Measurements from ENCODE around the gene OPCML.

The OPCML gene

DNA sequence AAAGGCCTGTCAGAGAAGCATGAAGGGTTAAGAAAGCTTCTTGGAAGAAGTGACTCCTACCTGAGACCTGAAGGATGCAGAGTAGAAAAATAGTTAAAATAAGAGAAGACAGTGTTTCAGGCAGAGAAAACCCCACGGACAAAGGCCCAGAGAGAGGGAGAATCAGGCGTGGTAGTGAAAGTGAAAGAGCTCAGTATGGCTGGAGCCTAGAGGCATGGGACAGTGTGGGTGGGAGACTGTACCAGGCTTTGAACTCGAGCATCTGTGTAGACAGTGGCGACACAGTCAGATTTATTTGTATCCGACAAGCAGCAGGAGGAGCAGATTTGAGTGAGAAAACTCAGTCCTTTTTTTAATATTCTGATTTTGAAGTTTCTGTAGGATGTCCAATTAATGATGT is 360.0 kb downstream of the OPCML start:
- no peaks in the 10 kb centered on the region for H3K27me3 ChIP-seq (ENCODE audit: insufficient read depth, low read depth, severe bottlenecking)
- H3K9me3 ChIP-seq (ENCODE audit: severe bottlenecking): no peaks in the 10 kb centered on the region
- no peak overlapping the region for H3K27ac ChIP-seq
- TF ChIP-seq, protein P1, sequence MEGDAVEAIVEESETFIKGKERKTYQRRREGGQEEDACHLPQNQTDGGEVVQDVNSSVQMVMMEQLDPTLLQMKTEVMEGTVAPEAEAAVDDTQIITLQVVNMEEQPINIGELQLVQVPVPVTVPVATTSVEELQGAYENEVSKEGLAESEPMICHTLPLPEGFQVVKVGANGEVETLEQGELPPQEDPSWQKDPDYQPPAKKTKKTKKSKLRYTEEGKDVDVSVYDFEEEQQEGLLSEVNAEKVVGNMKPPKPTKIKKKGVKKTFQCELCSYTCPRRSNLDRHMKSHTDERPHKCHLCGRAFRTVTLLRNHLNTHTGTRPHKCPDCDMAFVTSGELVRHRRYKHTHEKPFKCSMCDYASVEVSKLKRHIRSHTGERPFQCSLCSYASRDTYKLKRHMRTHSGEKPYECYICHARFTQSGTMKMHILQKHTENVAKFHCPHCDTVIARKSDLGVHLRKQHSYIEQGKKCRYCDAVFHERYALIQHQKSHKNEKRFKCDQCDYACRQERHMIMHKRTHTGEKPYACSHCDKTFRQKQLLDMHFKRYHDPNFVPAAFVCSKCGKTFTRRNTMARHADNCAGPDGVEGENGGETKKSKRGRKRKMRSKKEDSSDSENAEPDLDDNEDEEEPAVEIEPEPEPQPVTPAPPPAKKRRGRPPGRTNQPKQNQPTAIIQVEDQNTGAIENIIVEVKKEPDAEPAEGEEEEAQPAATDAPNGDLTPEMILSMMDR (IDR thresholded peaks at IDR 0.05; ENCODE audit: low read depth, low read length): no peak
- DNase-seq: no peak
- H3K36me3 ChIP-seq: no peaks in the 10 kb centered on the region
- H3K4me3 ChIP-seq (ENCODE audit: low read depth, low read length): no peak overlapping the region

- no peaks in the 10 kb centered on the region for H3K9me3 ChIP-seq (ENCODE audit: severe bottlenecking)
- H3K36me3 ChIP-seq: no peaks in the 10 kb centered on the region
- TF ChIP-seq, protein P1 (IDR thresholded peaks at IDR 0.05; ENCODE audit: low read depth, low read length): no peak
- DNase-seq: no peak
- H3K4me3 ChIP-seq (ENCODE audit: low read depth, low read length): no peak overlapping the region
- H3K27me3 ChIP-seq (ENCODE audit: insufficient read depth, low read depth, severe bottlenecking): no peaks in the 10 kb centered on the region
- H3K27ac ChIP-seq: no peak overlapping the region
These were observed 360.9 kb downstream of the OPCML start for GRCh38 chr11:133171374-133171773.

DNA sequence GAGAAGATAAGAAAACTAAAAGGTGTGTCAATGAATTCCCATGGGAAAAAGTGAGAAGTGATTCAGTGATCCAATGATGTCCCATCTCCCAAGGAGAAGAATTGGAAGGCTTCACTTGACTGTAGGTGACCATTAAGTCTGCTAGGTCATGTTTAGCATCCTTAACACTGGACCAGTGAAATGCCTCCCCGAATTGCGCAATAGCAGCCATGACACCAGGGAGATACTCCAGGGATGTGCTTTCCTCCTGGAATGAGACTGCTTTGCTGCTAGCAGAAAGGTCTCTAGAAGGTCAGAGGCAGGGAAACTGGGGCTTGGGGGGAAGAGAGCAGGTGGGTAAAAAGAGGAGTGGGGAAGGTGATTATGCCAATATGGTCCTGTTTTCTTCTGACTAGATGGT is 364.3 kb downstream of the OPCML start:
- no peaks in the 10 kb centered on the region for H3K9me3 ChIP-seq (ENCODE audit: severe bottlenecking)
- no peak overlapping the region for H3K27ac ChIP-seq
- TF ChIP-seq, protein P1 (IDR thresholded peaks at IDR 0.05; ENCODE audit: low read depth, low read length): no peak
- H3K36me3 ChIP-seq: no peaks in the 10 kb centered on the region
- H3K27me3 ChIP-seq (ENCODE audit: insufficient read depth, low read depth, severe bottlenecking): no peaks in the 10 kb centered on the region
- H3K4me3 ChIP-seq (ENCODE audit: low read depth, low read length): no peak overlapping the region
- no peak for DNase-seq

DNA sequence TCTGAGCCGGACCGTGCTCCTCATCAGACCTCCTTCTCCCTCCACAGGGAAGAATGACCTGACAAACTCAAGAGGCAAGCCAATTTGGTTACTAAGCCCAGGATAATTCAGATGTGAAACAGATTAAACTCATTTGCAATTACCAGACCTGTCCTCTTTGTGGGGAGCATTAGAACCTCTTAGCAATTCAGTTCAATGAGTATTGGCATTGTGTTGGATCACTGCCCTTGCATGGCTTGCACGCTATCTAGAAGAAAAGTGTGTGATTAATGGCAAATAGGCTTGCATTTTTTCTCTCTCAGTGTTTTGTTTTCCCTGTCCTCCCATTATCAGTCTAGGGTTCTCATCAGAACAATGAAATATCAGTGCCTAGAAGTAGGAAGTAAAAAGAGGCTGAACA is 365.6 kb downstream of the OPCML start:
- Histone ChIP-seq H3K27ac (no peak overlapping the region), H3K27me3 (ENCODE audit: insufficient read depth, low read depth, severe bottlenecking) (peaks cover 6% of the 10 kb centered on the region), H3K36me3 (no peaks in the 10 kb centered on the region), H3K4me3 (ENCODE audit: low read depth, low read length) (no peak overlapping the region), H3K9me3 (ENCODE audit: severe bottlenecking) (no peaks in the 10 kb centered on the region)
- DNase-seq: no peak
- TF ChIP-seq, protein P1 (IDR thresholded peaks at IDR 0.05; ENCODE audit: low read depth, low read length): no peak

DNA sequence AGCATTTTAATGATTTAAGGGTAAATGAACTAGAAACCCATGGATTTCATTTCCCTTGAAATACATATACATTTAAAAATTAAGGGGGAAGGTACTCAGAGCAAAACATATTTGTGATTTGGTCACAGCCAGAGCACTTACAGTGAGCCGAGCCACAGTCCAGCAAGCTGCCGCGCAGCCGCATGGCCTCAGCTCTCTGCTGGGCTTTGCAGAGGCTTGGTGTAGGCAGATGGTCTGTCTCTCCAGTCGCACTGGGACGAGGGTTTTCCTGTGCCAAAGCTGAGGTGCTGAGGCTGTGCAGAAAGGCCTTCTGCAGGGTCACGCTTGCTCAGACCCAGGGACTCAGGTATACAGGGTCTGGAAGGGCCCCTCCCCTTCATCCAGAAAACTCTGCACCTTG is 367.3 kb downstream of the OPCML start:
- TF ChIP-seq, protein P1 (IDR thresholded peaks at IDR 0.05; ENCODE audit: low read depth, low read length): no peak
- H3K27me3 ChIP-seq (ENCODE audit: insufficient read depth, low read depth, severe bottlenecking): peaks cover 6% of the 10 kb centered on the region
- DNase-seq: peak; percentile 62

More for the DNA sequence above, 367.3 kb downstream of the OPCML start:
- Histone ChIP-seq H3K36me3 (no peaks in the 10 kb centered on the region), H3K9me3 (ENCODE audit: severe bottlenecking) (no peaks in the 10 kb centered on the region), H3K27ac (no peak overlapping the region), H3K4me3 (ENCODE audit: low read depth, low read length) (no peak overlapping the region)

Measured in WERI-Rb-1 (cell line).